Body of pancreas (tissue), 4 donors: Measurements from ENCODE around the gene ZNF469. TPM values are rescaled to one million over a fixed set of nuclear protein-coding genes. Genes with fewer than 3 reads are reported as not detected.

Experiments used
- ATAC-seq: fragments of 150-250 bp; one replicate; pipeline ENCODE4 v1.9.1; 2016
- DNase-seq, 4 donors: peaks; one replicate each; pipeline ENCODE4 v3.0.0-alpha.2; 2019
- H3K27ac ChIP-seq, 4 donors: fragments of 200-600 bp; sonication (generic); 1 replicate in 3 of 4; 2 replicates in 1 of 4; pipeline versions ENCODE4 v1.5.1 to v1.6.1; 2016 to 2019; ENCODE audit warnings: mild to moderate bottlenecking in 1 of 4, mixed read lengths in 1 of 4, moderate library complexity in 1 of 4
- H3K27me3 ChIP-seq, 2 donors: fragments of 200-600 bp; sonication (generic); one replicate each; pipeline ENCODE4 v1.6.0; 2016; ENCODE audit warnings: mild to moderate bottlenecking in 1 of 2
- H3K36me3 ChIP-seq, 2 donors: fragments of 200-600 bp; sonication (generic); replicated peaks in 1 of 2; 2 replicates each; pipeline ENCODE4 v1.5.1; 2016; ENCODE audit warnings: low read depth in 2 of 2; ENCODE audit not compliant: insufficient read depth in 1 of 2
- H3K4me1 ChIP-seq: fragments of 200-600 bp; sonication (generic); one replicate; pipeline ENCODE4 v1.6.0; 2016
- H3K4me3 ChIP-seq, 2 donors: fragments of 200-600 bp; sonication (generic); 1 replicate in 1 of 2; 2 replicates in 1 of 2; pipeline ENCODE4 v1.5.1; 2016 to 2019
- H3K9me3 ChIP-seq, 3 donors: fragments of 200-600 bp; sonication (generic); 1 replicate in 2 of 3; 2 replicates in 1 of 3; pipeline ENCODE4 v1.5.1; 2016
- CTCF ChIP-seq, 7 experiments: fragments of 450-650 bp in 4 of 7; fragments of 200-600 bp in 3 of 7; sonication (generic) in 3 of 7; IDR thresholded peaks; one replicate each; pipeline ENCODE4 v1.5.1; 2016 to 2019; ENCODE audit warnings: antibody characterized with exemption in 7 of 7
- POLR2A ChIP-seq, 3 donors: fragments of 450-650 bp; IDR thresholded peaks; one replicate each; pipeline ENCODE4 v1.6.1; 2016; ENCODE audit warnings: antibody characterized with exemption in 3 of 3, mild to moderate bottlenecking in 2 of 3
- WGBS, 2 donors: methylation state at CpG; one replicate each; pipeline ENCODE4 v1.1.5; 2017; 5-methylcytosine and 5-hydroxymethylcytosine counted together
- intact Hi-C: fragments of 100-400 bp; cut with DNase I; formaldehyde crosslinking; loops from one replicate; pipeline ENCODE4 v1.15.1; 2023
- total RNA-seq, 2 donors: library from RNA; depleted of rRNA; stranded (reverse); fragments of >200 nt; gene quantifications; one replicate each; pipeline ENCODE4 v1.1.0, GENCODE V29; 2016

Gene ZNF469
- total RNA-seq, 2 donors from 2014 or later, result 0.99 to 1.0 TPM

- no peak for DNase-seq
- ATAC-seq, result no peak
- intact Hi-C loops, result no loop called here
Observed at GRCh38 chr16:88393034-88393433, 10.3 kb downstream of the ZNF469 start.

GRCh38 chr16:88393571-88393970 lies 10.8 kb downstream of the ZNF469 start:
- intact Hi-C loops, result no loop called here
- 53 to 67% methylated on average over 13 to 16 of the region's 16 CpGs for whole genome bisulfite sequencing, 2 donors
- no peak for DNase-seq

More at GRCh38 chr16:88393034-88393433, 10.3 kb downstream of the ZNF469 start:
- Histone ChIP-seq H3K4me1 (peaks cover 10% of the 10 kb centered on the region), H3K36me3 (no peaks in the 10 kb centered on the region), H3K27ac (no peak overlapping the region), H3K9me3 (no peaks in the 10 kb centered on the region), H3K27me3 (no peaks in the 10 kb centered on the region), H3K4me3 (no peak overlapping the region)
- TF ChIP-seq POLR2A (IDR thresholded peaks at IDR 0.05) (no peak), CTCF (IDR thresholded peaks at IDR 0.05) (no peak)
- WGBS, 2 donors, result 14 to 70% methylated on average over 1 to 23 of the region's 24 CpGs

GRCh38 chr16:88394426-88394825 lies 11.7 kb downstream of the ZNF469 start:
- no peak for TF ChIP-seq POLR2A (IDR thresholded peaks at IDR 0.05)
- intact Hi-C loops, result no loop called here
- H3K9me3 ChIP-seq, result no peaks in the 10 kb centered on the region
- WGBS, 2 donors, result 54 to 82% methylated on average over 5 to 12 of the region's 12 CpGs
- no peak overlapping the region for H3K4me3 ChIP-seq
- ATAC-seq, result no peak
- no peak for DNase-seq
- H3K27me3 ChIP-seq, result no peaks in the 10 kb centered on the region
- H3K27ac ChIP-seq, result no peak overlapping the region
- H3K36me3 ChIP-seq, result no peaks in the 10 kb centered on the region
- no peaks in the 10 kb centered on the region for H3K4me1 ChIP-seq

More at GRCh38 chr16:88393571-88393970, 10.8 kb downstream of the ZNF469 start:
- Histone ChIP-seq H3K36me3 (no peaks in the 10 kb centered on the region), H3K4me3 (no peak overlapping the region), H3K27me3 (no peaks in the 10 kb centered on the region), H3K9me3 (no peaks in the 10 kb centered on the region), H3K4me1 (peaks cover 5% of the 10 kb centered on the region), H3K27ac (no peak overlapping the region)
- ATAC-seq, result no peak
- TF ChIP-seq CTCF (IDR thresholded peaks at IDR 0.05) (no peak), POLR2A (IDR thresholded peaks at IDR 0.05) (no peak)

- ATAC-seq, result no peak
Observed at GRCh38 chr16:88395669-88396584, 13.2 kb downstream of the ZNF469 start.

More at GRCh38 chr16:88395669-88396584, 13.2 kb downstream of the ZNF469 start:
- H3K27ac ChIP-seq, result no peak overlapping the region
- H3K4me1 ChIP-seq, result no peaks in the 10 kb centered on the region
- TF ChIP-seq POLR2A (IDR thresholded peaks at IDR 0.05), result no peak
- TF ChIP-seq CTCF (IDR thresholded peaks at IDR 0.05), result no peak
- 67 to 78% methylated on average over 19 to 21 of the region's 21 CpGs for WGBS, 2 donors
- H3K9me3 ChIP-seq, result no peaks in the 10 kb centered on the region
- no peaks in the 10 kb centered on the region for H3K27me3 ChIP-seq
- no peak overlapping the region for H3K4me3 ChIP-seq
- intact Hi-C loops, result no loop called here
- no peaks in the 10 kb centered on the region for H3K36me3 ChIP-seq
- DNase-seq, result no peak
